HG02981 (cell line): ENCODE measurements around the gene PCDHGA9.
"Not testable (repeated sequence)": the region's sequence is repeated elsewhere in the genome, so short reads cannot be mapped to it uniquely, and the experiment has no call there.

ENCODE experiments used
- ATAC-seq: cut with Tn5 transposase; IDR thresholded peaks from one replicate; pipeline ENCODE4 v1.9.1; 2021; ENCODE audit warnings: mild to moderate bottlenecking, moderate library complexity; ENCODE audit not compliant: unreplicated experiment

PCDHGA9 gene

DNA sequence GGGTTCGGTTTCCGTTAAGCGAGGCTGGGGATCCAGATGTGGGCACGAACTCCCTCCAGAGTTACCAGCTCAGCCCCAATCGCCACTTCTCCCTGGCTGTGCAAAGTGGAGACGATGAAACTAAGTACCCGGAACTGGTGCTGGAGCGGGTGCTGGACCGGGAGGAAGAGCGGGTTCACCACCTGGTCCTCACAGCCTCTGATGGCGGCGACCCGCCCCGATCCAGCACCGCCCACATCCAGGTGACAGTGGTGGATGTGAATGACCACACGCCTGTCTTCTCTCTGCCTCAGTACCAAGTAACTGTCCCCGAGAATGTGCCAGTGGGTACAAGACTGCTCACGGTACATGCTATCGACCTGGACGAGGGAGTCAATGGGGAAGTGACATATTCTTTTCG is 19.2 kb upstream of the PCDHGA9 start:
- no peak for ATAC-seq

DNA sequence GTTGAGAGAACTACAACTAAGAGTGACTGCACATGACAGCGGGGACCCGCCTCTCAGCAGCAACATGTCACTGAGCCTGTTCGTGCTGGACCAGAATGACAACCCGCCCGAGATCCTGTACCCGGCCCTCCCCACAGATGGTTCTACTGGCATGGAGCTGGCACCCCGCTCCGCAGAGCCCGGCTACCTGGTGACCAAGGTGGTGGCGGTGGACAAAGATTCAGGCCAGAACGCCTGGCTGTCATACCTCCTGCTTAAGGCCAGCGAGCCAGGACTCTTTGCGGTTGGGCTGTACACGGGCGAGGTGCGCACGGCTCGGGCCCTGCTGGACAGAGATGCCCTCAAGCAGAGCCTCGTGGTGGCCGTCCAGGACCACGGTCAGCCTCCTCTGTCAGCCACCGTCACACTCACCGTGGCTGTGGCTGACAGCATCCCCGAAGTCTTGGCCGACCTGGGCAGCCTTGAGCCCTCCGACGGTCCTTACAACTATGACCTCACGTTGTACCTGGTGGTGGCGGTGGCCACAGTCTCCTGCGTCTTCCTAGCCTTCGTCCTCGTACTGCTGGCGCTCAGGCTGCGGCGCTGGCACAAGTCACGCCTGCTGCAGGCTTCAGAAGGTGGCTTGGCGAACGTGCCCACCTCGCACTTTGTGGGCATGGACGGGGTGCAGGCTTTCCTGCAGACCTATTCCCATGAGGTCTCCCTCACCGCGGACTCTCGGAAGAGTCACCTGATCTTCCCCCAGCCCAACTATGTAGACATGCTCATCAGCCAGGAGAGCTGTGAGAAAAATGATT is 17.9 kb upstream of the PCDHGA9 start:
- ATAC-seq, result no peak

DNA sequence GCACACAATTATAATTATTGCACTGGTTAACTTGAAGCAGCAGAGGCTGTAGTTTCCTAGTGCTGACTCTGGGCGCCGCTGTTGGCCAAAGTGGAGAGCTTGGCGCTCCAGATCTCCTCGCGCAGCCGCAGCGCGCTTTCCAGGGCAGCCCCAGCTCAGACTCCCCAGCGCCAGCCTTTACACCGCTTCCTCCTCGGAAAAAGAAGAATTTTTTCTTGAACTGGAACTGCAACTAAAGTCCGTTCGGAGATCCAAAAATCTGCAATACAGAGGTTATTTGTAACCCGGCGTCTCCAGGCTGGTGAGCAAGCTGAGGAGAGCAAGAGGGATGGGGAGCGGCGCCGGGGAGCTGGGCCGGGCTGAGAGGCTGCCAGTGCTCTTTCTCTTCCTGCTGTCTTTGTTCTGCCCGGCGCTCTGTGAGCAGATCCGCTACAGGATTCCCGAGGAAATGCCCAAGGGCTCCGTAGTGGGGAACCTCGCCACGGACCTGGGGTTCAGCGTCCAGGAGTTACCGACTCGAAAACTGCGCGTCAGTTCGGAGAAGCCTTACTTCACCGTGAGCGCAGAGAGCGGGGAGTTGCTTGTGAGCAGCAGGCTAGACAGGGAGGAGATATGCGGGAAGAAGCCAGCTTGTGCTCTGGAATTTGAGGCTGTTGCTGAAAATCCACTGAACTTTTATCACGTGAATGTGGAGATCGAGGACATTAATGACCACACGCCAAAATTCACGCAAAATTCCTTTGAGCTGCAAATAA is 14.8 kb upstream of the PCDHGA9 start, which contains the start of gene PCDHGB4:
Gene PCDHGB4, plus strand, starts transcription at position 142 of the 755 bp plus-strand sequence. Its CDS starts 187 bp downstream, at position 329.
- ATAC-seq, result peak; percentile 47

DNA sequence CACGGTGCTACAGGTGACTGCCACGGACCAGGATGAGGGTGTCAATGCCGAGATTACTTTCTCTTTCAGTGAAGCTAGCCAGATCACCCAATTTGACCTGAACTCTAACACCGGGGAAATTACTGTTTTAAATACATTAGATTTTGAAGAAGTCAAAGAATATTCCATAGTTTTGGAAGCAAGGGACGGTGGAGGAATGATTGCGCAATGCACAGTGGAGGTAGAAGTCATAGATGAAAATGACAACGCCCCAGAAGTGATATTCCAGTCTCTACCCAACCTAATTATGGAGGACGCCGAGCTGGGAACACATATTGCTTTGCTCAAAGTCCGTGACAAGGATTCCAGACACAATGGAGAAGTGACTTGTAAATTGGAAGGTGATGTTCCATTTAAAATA is 13.9 kb upstream of the PCDHGA9 start:
- ATAC-seq, result no peak

DNA sequence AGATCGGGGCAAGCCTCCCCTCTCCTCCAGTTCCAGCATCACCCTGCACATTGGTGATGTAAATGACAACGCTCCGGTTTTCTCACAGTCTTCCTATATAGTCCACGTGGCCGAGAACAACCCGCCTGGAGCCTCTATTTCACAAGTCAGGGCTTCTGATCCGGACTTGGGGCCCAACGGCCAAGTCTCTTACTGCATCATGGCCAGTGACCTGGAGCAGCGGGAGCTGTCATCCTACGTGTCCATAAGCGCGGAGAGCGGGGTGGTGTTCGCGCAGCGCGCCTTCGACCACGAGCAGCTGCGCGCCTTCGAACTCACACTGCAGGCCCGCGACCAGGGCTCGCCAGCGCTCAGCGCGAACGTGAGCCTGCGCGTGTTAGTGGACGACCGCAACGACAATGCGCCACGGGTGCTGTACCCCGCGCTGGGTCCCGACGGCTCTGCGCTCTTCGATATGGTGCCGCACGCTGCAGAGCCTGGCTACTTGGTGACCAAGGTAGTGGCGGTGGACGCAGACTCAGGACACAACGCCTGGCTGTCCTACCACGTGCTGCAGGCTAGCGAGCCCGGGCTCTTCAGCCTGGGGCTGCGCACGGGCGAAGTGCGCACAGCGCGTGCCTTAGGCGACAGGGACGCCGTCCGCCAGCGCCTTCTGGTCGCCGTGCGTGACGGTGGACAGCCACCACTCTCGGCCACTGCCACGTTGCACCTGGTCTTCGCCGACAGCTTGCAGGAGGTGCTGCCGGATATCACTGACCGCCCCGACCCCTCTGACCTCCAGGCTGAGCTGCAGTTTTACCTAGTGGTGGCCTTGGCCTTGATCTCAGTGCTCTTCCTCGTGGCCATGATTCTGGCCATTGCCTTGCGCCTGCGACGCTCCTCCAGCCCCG is 13.2 kb upstream of the PCDHGA9 start:
- ATAC-seq, result no peak

DNA sequence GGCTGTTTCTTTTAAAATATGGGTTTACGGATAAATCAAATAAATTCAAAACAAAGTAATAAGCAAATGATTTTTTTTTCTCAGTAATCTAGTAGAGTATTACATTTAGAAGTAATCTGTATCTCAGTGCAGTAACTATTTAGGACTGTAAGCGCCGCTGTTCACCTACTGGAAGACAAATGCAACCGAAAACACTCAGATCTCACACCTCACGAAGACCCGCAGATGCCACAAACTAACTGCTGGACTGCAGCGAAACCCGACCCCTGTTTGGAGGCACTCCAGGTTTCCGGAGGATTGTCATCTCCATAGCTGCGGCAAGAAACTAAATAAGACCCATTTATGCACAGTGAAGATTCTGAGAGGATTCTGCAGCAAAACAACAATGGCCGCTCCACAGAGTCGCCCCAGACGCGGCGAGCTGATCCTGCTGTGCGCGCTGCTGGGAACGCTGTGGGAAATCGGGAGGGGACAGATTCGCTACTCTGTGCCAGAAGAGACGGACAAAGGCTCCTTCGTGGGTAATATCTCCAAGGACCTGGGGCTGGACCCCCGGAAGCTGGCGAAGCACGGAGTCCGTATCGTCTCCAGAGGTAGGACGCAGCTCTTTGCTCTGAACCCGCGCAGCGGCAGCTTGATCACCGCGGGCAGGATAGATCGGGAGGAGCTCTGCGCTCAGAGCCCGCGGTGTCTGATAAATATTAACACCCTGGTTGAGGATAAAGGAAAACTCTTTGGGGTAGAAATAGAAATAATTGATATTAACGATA is 10.0 kb upstream of the PCDHGA9 start, which contains the start of gene PCDHGA8:
Gene PCDHGA8, plus strand, starts transcription at position 205 of the 770 bp plus-strand sequence. Its CDS starts 181 bp downstream, at position 386.
- ATAC-seq, result no peak

DNA sequence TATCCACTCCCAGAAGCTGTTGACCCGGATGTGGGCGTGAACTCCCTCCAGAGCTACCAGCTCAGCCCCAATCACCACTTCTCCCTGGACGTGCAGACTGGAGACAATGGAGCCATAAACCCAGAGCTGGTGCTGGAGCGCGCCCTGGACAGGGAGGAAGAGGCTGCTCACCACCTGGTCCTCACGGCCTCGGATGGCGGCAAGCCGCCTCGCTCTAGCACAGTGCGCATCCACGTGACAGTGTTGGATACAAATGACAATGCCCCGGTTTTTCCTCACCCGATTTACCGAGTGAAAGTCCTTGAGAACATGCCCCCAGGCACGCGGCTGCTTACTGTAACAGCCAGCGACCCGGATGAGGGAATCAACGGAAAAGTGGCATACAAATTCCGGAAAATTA is 9.3 kb upstream of the PCDHGA9 start:
- ATAC-seq, result no peak

DNA sequence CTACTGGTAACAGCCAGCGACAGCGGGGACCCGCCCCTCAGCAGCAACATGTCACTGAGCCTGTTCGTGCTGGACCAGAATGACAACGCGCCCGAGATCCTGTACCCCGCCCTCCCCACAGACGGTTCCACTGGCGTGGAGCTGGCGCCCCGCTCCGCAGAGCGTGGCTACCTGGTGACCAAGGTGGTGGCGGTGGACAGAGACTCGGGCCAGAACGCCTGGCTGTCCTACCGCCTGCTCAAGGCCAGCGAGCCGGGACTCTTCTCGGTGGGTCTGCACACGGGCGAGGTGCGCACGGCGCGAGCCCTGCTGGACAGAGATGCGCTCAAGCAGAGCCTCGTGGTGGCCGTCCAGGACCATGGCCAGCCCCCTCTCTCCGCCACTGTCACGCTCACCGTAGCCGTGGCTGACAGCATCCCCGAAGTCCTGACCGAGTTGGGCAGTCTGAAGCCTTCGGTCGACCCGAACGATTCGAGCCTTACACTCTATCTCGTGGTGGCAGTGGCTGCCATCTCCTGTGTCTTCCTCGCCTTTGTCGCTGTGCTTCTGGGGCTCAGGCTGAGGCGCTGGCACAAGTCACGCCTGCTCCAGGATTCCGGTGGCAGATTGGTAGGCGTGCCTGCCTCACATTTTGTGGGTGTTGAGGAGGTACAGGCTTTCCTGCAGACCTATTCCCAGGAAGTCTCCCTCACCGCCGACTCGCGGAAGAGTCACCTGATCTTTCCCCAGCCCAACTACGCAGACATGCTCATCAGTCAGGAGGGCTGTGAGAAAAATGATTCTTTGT is 8.0 kb upstream of the PCDHGA9 start:
- not testable (repeated sequence) for ATAC-seq

DNA sequence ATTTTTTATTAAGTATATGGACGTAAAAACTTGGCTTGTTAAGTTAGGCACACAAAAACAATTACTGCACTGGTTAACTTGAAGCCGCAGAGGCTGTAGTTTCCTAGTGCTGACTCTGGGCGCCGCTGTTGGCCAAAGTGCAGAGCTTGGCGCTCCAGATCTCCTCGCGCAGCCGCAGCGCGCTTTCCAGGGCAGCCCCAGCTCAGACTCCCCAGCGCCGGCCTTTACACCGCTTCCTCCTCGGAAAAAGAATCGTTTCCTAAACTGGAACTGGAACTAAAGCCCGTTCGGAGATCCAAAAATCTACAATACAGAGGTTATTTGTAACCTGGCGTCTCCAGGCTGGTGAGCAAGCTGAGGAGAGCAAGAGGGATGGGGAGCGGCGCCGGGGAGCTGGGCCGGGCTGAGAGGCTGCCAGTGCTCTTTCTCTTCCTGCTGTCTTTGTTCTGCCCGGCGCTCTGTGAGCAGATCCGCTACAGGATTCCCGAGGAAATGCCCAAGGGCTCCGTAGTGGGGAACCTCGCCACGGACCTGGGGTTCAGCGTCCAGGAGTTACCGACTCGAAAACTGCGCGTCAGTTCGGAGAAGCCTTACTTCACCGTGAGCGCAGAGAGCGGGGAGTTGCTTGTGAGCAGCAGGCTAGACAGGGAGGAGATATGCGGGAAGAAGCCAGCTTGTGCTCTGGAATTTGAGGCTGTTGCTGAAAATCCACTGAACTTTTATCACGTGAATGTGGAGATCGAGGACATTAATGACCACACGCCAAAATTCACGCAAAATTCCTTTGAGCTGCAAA is 4.6 kb upstream of the PCDHGA9 start, which contains the start of gene PCDHGB5:
Gene PCDHGB5, plus strand, starts transcription at position 192 of the 796 bp plus-strand sequence. Its CDS starts 181 bp downstream, at position 373.
- peak; percentile 87 for ATAC-seq

DNA sequence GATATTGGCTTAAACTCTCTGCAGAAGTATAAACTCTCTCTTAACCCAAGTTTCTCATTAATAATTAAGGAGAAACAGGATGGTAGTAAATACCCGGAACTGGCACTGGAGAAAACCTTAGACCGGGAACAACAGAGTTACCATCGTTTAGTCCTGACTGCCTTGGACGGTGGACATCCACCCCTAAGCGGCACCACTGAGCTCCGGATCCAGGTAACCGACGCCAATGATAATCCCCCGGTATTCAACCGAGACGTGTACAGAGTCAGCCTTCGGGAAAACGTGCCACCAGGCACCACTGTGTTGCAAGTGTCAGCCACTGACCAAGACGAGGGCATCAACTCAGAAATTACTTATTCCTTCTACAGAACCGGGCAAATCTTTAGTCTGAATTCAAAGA is 4.0 kb upstream of the PCDHGA9 start:
- no peak for ATAC-seq

DNA sequence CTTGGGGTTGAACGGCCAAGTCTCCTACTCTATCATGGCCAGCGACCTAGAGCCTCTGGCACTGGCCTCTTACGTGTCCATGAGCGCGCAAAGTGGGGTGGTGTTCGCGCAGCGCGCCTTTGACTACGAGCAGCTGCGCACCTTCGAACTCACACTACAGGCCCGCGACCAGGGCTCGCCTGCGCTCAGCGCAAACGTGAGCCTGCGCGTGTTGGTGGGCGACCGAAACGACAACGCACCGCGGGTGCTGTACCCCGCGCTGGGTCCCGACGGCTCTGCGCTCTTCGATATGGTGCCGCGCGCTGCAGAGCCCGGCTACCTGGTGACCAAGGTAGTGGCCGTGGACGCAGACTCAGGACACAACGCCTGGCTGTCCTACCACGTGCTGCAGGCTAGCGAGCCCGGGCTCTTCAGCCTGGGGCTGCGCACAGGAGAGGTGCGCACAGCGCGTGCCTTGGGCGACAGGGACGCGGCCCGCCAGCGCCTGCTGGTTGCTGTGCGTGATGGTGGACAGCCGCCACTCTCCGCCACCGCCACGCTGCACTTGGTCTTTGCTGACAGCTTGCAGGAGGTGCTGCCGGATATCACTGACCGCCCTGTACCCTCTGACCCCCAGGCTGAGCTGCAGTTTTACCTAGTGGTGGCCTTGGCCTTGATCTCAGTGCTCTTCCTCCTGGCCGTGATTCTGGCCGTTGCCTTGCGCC is 2.9 kb upstream of the PCDHGA9 start:
- ATAC-seq, result no peak

DNA sequence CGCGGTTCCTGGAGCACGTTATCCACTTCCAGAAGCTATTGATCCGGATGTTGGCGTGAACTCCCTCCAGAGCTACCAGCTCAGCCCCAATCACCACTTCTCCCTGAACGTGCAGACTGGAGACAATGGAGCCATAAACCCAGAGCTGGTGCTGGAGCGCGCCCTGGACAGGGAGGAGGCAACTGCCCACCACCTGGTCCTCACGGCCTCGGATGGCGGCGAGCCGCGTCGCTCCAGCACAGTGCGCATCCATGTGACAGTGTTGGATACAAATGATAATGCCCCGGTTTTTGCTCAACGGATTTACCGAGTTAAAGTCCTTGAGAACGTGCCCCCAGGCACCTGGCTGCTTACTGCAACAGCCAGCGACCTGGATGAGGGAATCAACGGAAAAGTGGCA is 809 bp downstream of the PCDHGA9 start:
- no peak for ATAC-seq

DNA sequence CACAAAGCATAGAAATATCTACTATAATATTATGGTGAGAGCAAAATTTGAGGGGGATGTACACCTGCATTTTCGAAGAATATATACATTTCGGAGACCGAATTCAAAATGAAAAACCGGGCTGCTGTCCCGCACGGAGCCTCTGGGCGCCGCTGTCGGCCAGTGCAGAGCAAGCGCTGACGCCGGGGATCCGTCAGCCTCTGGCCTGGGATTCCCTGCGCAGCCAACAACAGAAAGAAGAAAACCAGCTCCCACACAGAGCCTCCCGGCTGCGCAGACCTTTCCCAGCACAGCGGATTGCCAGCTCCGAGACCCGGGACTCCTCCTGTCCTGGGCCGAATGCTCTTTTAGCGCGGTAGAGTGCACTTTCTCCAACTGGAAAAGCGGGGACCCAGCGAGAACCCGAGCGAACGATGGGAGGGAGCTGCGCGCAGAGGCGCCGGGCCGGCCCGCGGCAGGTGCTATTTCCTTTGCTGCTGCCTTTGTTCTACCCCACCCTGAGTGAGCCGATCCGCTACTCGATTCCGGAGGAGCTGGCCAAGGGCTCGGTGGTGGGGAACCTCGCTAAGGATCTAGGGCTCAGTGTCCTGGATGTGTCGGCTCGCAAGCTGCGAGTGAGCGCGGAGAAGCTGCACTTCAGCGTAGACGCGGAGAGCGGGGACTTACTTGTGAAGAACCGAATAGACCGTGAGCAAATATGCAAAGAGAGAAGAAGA is 5.4 kb downstream of the PCDHGA9 start, which contains the start of gene PCDHGB6:
Gene PCDHGB6, plus strand, starts transcription at position 232 of the 716 bp plus-strand sequence. Its CDS starts 182 bp downstream, at position 414.
- not testable (repeated sequence) for ATAC-seq

DNA sequence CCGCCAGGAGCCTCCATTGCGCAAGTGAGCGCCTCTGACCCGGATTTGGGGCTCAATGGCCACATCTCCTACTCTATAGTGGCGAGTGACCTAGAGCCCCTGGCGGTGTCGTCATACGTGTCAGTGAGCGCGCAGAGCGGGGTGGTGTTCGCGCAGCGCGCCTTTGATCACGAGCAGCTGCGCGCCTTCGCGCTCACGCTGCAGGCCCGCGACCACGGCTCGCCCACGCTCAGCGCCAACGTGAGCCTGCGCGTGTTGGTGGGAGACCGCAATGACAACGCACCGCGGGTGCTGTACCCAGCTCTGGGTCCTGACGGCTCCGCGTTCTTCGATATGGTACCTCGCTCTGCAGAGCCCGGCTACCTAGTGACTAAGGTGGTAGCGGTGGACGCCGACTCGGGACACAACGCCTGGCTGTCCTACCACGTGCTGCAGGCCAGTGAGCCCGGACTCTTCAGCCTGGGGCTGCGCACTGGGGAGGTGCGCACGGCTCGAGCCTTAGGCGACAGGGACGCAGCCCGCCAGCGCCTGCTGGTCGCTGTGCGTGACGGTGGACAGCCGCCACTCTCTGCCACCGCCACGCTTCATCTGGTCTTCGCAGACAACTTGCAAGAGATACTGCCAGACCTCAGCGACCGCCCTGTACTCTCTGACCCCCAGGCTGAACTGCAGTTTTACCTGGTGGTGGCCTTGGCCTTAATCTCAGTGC is 7.2 kb downstream of the PCDHGA9 start:
- no peak for ATAC-seq

DNA sequence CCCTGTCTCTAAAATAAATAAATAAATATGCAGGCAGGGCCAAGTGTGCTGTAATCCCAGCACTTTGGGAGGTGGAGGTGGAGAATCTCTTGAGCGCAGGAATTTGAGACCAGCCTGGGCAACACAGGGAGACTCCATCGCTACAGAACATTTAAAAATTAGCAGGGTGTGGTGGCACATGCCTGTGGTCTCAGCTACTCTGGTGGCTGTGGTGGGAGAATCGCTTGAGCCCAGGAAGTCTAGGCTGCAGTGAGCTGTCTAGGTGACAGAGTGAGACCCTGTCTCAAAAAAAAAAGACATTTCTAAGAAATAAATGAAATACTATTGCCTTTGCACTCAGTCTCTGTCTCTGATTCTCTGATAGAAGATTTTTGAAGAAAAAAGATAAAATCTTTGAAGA is 9.0 kb downstream of the PCDHGA9 start:
- ATAC-seq, result no peak

DNA sequence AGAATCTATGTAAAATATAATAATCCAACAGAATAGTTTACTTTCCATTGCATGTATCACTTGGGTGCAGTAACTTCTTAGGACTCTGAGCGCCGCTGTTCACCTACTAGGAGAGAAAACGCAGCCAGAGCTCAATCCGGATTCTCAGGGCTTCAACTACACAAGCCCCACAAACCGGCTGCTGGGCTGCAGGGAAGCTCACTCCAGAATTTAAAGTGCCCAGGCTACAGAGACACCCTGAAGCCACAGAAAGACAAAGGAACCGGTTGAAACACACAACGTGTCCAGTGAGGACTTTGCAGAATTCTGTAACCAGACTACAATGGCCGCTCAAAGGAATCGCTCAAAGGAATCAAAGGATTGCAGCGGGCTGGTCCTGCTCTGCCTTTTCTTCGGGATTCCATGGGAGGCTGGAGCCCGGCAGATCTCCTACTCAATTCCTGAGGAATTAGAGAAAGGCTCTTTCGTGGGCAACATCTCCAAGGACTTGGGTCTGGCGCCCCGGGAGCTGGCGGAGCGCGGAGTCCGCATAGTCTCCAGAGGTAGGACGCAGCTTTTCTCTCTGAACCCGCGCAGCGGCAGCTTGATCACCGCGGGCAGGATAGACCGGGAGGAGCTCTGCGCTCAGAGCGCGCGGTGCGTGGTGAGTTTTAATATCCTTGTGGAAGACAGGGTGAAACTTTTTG is 10.4 kb downstream of the PCDHGA9 start, which contains the start of gene PCDHGA10:
Gene PCDHGA10, plus strand, starts transcription at position 134 of the 686 bp plus-strand sequence. Its CDS starts 189 bp downstream, at position 323.
- ATAC-seq, result peak; percentile 54
